T-helper 22 cell (primary cell): ENCODE results near the gene FAM110D.

Source experiments
- DNase-seq: peaks from one replicate; pipeline ENCODE4 v3.0.0-alpha.2; 2020; ENCODE audit warnings: low read depth

FAM110D gene

DNA sequence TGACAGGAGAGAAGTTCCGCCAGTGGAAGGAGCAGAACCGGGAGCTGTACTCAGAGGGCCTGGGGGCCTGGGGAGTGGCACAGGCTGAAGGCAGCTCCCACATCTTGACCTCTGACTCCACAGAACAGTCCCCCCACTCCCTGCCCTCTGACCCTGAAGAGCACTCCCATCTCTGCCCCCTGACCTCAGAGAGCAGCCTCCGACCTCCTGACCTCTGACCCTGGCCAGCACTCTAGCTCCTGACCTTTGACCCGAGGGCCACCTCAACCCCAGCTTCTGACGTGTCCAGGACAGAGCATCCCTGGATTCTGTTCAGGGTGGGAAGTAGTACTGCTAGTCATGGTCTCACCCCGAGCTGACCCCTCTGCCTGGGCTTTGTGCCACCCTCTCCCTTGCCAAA, 30.5 kb downstream of the FAM110D start:
- no peak for DNase-seq

GRCh38 chr1:26189751-26190275, 30.9 kb downstream of the FAM110D start:
- no peak for DNase-seq

- no peak for DNase-seq
Measured at GRCh38 chr1:26190373-26190987, 31.6 kb downstream of the FAM110D start, which contains the start of gene CATSPER4. CATSPER4 (plus strand) TSS chr1:26190602; CDS start chr1:26190628, 26 bp downstream.

DNA sequence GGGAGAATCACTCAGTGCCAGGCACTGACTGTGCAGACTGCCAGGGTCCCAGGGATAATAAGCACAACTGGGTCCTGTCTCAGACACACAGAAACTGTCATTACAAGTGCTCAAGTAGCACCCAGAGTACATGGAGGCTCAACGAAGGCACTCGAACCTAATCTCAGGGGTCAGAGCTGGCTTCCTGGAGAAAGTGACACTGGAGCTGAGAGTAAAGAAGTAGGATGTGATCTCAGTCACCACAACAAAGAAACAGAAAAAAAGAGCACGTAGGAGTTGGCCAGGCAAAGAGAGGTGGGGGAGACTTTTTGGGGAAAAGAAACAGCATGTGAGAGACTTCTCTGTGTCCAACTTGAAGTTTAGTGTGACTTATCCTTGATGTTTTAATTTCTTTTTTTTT, 32.9 kb downstream of the FAM110D start:
- DNase-seq: no peak

DNA sequence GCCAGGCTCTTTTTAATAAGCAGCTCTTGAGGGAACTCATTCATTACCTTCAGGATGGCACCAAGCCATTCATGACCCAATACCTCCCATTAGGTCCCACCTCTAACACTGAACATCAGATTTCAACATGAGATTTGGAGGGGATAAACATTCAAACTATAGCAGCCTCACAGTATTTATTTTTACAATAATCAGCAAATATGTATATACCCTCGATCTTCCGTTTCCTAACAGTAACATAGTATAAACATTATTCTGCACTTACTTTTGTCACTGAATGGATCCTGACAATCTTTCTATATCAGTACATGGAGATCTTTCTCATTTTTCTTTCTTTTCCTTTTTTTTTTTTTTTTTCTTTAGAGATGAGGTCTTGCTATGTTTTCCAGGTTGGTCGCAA, 36.9 kb downstream of the FAM110D start:
- DNase-seq: no peak

DNA sequence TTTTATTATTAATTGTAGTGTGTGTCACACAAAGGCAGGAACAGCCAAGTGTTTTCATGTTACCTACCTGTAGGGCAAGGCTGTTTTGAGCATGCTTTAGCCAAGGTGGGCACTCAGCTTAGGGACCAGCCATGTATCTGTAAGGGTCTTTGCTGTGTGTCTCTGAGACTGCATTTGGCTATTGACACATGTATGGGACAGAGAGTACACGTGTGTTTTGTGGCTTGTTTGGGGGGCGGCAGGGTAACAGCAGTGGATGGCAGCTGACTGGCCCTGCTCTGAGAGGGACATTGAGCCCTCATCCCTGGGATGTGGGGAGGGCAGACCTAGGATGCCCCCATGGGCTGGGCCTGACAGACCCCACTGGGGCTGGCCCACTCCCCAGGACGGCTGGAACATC, 38.4 kb downstream of the FAM110D start:
- no peak for DNase-seq

- DNase-seq: no peak
Measured at GRCh38 chr1:26197813-26198212, 38.9 kb downstream of the FAM110D start.

GRCh38 chr1:26200413-26200812, 41.5 kb downstream of the FAM110D start:
- DNase-seq: no peak

DNA sequence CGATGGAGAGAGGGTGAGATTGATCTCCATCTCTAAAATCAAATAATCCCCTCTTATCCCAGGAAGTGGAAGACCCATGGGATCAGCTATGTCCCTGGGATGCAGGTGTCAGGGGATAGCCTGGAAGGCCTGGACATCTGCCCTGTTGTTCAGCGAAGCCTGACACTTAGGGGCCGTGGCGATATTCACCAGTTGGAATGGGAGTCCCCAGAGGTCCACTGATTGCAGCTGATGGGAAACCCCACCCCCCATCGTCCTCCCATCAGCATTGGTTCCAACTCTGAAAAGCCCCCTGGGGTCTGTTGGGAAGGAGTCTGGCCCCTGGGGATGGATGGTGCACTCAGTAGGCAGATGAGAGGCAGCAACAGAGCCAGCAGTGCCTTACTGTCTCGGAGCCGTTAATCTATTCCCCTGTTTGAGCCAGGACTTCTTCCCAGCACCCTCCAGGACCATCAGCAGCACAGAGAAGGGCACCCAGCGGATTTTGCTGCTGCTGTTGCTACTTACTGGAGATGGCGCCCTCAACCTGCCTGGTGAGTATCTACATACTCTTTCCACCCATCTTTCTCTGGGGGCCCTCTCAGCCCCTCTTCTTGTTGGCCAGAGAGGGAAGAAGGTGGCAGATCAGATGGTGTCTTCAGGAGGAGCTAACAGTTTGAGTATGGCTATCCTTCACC, 44.9 kb downstream of the FAM110D start:
- DNase-seq: no peak

DNA sequence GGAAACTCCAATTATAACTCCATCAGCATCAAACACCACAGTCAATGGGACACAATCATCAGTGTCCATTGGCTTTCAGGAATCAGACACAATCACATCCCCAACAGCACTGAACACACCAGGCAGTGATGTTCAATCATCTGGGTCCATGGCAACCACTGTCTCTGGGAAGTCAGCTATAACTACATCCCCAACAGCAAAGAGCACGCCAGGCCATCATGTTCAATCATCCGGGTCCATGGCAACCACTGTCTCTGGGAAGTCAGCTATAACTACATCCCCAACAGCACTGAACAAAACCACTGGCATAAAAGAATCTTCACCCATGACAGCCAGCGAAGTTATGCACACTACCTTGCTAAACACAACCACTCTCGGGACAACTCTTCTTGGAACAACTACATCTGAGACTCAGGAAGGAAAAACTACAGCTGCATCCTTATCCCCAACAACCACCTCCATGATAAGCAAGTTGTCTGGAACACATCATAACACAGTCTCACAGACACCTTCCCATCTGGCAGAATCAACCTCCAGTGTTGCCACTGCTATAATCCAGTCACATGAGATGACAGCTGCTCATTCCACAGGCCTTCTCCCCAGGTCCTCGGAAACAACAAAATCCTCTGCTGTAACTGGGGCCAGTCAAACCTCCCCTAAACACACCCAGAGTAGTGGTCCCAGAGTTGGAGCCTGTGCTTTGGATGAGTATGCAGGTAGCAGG, 51.4 kb downstream of the FAM110D start:
- no peak for DNase-seq

- DNase-seq: no peak
Measured at GRCh38 chr1:26212726-26213125, 53.8 kb downstream of the FAM110D start.

DNA sequence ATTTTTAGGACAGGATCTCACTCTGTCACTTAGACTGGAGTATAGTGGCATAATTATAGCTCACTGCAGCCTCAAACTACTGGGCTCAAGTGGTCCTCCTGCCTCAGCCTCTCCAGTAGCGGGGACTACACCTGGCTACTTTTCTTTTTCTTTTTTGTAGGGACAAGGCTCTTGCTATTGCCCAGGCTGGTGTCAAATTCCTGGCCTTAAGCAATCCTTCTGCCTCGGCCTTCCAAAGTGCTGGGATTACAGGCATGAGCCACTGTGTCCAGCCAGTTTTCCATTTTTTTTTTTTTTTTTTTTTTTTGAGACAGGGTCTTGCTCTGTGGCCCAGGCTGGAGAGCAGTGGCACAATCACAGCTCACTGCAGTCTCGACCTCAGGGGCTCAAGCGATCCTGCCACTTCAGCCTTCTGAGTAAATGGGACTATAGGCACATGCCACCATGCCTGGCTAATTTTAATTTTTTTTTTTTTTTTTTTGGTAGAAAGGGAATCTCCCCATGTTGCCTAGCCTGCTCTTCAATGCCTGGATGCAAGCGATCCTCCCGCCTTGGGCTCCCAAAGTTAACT, 54.5 kb downstream of the FAM110D start:
- no peak for DNase-seq
